Gastroesophageal sphincter (tissue), 3 donors: ENCODE data around the gene GMDS.

Experiments
- CTCF ChIP-seq, 4 experiments: fragments of 200-600 bp in 2 of 4; fragments of 450-650 bp in 2 of 4; sonication (generic) in 1 of 4; IDR thresholded peaks; one replicate each; pipeline ENCODE4 v1.5.1; 2017 to 2019; ENCODE audit warnings: antibody characterized with exemption in 4 of 4, mild to moderate bottlenecking in 2 of 4, moderate library complexity in 2 of 4
- EP300 ChIP-seq: sonication (generic); formaldehyde crosslinking; IDR thresholded peaks from one replicate; pipeline ENCODE4 v1.6.1; 2017; ENCODE audit warnings: antibody characterized with exemption, mild to moderate bottlenecking
- POLR2A ChIP-seq, 2 donors: fragments of 450-650 bp; IDR thresholded peaks; one replicate each; pipeline ENCODE4 v1.6.1; 2017; ENCODE audit warnings: antibody characterized with exemption in 2 of 2, mild to moderate bottlenecking in 2 of 2, moderate library complexity in 1 of 2
- POLR2AphosphoS5 ChIP-seq: sonication (generic); formaldehyde crosslinking; IDR thresholded peaks from one replicate; pipeline ENCODE4 v1.6.1; 2017; ENCODE audit warnings: antibody characterized with exemption

GRCh38 chr6:1991332-1991878 is 254.0 kb downstream of the GMDS start:
- TF ChIP-seq POLR2A (IDR thresholded peaks at IDR 0.05) (no peak), CTCF (IDR thresholded peaks at IDR 0.05) (no peak), POLR2AphosphoS5 (no peak), EP300 (no peak)
